OCI-LY1 (cell line): ENCODE data around the gene PIWIL4.

ENCODE experiments used
- EZH2 ChIP-seq: fragments of 200-600 bp; sonication (generic), shearing (Covaris generic); IDR thresholded peaks from 2 replicates; pipeline ENCODE4 v1.8.0; 2017; ENCODE audit warnings: borderline replicate concordance, mixed run types, mild to moderate bottlenecking, antibody characterized with exemption, low read length, moderate library complexity, mixed read lengths
- TF ChIP-seq, protein P1 (sequence below): fragments of 200-600 bp; sonication (generic), shearing (Covaris generic); IDR thresholded peaks from 2 replicates; pipeline ENCODE4 v1.5.1; 2017; ENCODE audit warnings: mild to moderate bottlenecking, antibody characterized with exemption, low read length, moderate library complexity, mixed read lengths

DNA sequence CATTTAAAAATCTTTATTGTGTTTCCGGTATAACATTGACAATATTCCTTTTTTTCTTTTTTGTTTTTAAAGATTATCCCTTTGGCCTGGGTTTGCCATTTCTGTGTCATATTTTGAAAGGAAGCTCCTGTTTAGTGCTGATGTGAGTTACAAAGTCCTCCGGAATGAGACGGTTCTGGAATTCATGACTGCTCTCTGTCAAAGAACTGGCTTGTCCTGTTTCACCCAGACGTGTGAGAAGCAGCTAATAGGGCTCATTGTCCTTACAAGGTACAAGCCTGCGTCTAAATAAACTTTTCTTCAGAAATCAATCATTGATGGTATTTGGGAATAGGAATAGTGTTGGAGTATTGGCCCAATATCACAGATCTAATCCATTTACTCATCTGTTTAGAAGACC, 19.8 kb downstream of the PIWIL4 start:
- TF ChIP-seq, protein P1, sequence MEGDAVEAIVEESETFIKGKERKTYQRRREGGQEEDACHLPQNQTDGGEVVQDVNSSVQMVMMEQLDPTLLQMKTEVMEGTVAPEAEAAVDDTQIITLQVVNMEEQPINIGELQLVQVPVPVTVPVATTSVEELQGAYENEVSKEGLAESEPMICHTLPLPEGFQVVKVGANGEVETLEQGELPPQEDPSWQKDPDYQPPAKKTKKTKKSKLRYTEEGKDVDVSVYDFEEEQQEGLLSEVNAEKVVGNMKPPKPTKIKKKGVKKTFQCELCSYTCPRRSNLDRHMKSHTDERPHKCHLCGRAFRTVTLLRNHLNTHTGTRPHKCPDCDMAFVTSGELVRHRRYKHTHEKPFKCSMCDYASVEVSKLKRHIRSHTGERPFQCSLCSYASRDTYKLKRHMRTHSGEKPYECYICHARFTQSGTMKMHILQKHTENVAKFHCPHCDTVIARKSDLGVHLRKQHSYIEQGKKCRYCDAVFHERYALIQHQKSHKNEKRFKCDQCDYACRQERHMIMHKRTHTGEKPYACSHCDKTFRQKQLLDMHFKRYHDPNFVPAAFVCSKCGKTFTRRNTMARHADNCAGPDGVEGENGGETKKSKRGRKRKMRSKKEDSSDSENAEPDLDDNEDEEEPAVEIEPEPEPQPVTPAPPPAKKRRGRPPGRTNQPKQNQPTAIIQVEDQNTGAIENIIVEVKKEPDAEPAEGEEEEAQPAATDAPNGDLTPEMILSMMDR: no peak
- TF ChIP-seq EZH2: no peak
